Measurements from ENCODE around the gene PJA2.

PJA2 gene

GRCh38 chr5:109411149-109411514, 1.4 kb upstream of the PJA2 start:
- no peak for DNase-seq (ENCODE audit: low read depth)
- peak overlapping the region; percentile 90 for H3K4me3 ChIP-seq (ENCODE audit: low read depth, low read length)
- TF ChIP-seq MYC (IDR thresholded peaks at IDR 0.05; ENCODE audit: low read depth, low read length) (no peak), CTCF (IDR thresholded peaks at IDR 0.05; ENCODE audit: low read depth, low read length) (no peak), MAX (IDR thresholded peaks at IDR 0.05; ENCODE audit: low read depth, low read length) (no peak), POLR2A (IDR thresholded peaks at IDR 0.05; ENCODE audit: extremely low read depth, insufficient read length) (no peak)

- peak; percentile 87 for DNase-seq (ENCODE audit: low read depth)
- peak; percentile 66 for TF ChIP-seq POLR2A (IDR thresholded peaks at IDR 0.05; ENCODE audit: extremely low read depth, insufficient read length)
- TF ChIP-seq CTCF (IDR thresholded peaks at IDR 0.05; ENCODE audit: low read depth, low read length) = no peak
- peak overlapping the region; percentile 90 for H3K4me3 ChIP-seq (ENCODE audit: low read depth, low read length)
These were observed 795 bp upstream of the PJA2 start for GRCh38 chr5:109410389-109411148.

GRCh38 chr5:109408991-109409843, 557 bp downstream of the PJA2 start:
- peak; percentile 69 for TF ChIP-seq MAX (IDR thresholded peaks at IDR 0.05; ENCODE audit: low read depth, low read length)
- peak; percentile 58 for TF ChIP-seq POLR2A (IDR thresholded peaks at IDR 0.05; ENCODE audit: extremely low read depth, insufficient read length)
- TF ChIP-seq CTCF (IDR thresholded peaks at IDR 0.05; ENCODE audit: low read depth, low read length) = no peak
- TF ChIP-seq MYC (IDR thresholded peaks at IDR 0.05; ENCODE audit: low read depth, low read length) = peak; percentile 46
- peak; percentile 92 for DNase-seq (ENCODE audit: low read depth)
- H3K4me3 ChIP-seq (ENCODE audit: low read depth, low read length) = peak overlapping the region; percentile 97

- peak; percentile 53 for DNase-seq (ENCODE audit: low read depth)
- peak overlapping the region; percentile 97 for H3K4me3 ChIP-seq (ENCODE audit: low read depth, low read length)
- TF ChIP-seq MAX (IDR thresholded peaks at IDR 0.05; ENCODE audit: low read depth, low read length) = no peak
- TF ChIP-seq CTCF (IDR thresholded peaks at IDR 0.05; ENCODE audit: low read depth, low read length) = no peak
- TF ChIP-seq POLR2A (IDR thresholded peaks at IDR 0.05; ENCODE audit: extremely low read depth, insufficient read length) = no peak
- TF ChIP-seq MYC (IDR thresholded peaks at IDR 0.05; ENCODE audit: low read depth, low read length) = no peak
These were observed 1.9 kb downstream of the PJA2 start for GRCh38 chr5:109407913-109408312.

- peak overlapping the region; percentile 97 for H3K4me3 ChIP-seq (ENCODE audit: low read depth, low read length)
- no peak for DNase-seq (ENCODE audit: low read depth)
- TF ChIP-seq MYC (IDR thresholded peaks at IDR 0.05; ENCODE audit: low read depth, low read length) (no peak), CTCF (IDR thresholded peaks at IDR 0.05; ENCODE audit: low read depth, low read length) (no peak)
These were observed 3.1 kb downstream of the PJA2 start for GRCh38 chr5:109406719-109407118.
